ENCODE results near the gene NUCKS1. TPM values are rescaled to one million over a fixed set of nuclear protein-coding genes. Genes with fewer than 3 reads are reported as not detected.

Gene NUCKS1
- total and polyA plus RNA-seq, 2 of the 8 experiments (the other 6 are each of a cell fraction or from before 2014, with no cell fraction given) = 126 to 461 TPM

GRCh38 chr1:205777994-205778393, 28.0 kb upstream of the NUCKS1 start:
- Histone ChIP-seq H2AK5ac (ENCODE audit: low read depth, low read length) (no peak overlapping the region), H3K14ac (ENCODE audit: insufficient read length) (no peak overlapping the region), H4K91ac (replicated peaks; ENCODE audit: insufficient read length, low read length) (no peak overlapping the region), H3K4ac (replicated peaks; ENCODE audit: insufficient read length, low read depth, low read length) (no peak overlapping the region), H2BK20ac (ENCODE audit: low read length) (no peak overlapping the region), H3K27me3 (replicated peaks in 1 of 4; ENCODE audit: control insufficient read depth in 3 of 4, extremely low read depth in 1 of 4, insufficient read depth in 3 of 4, low read length in 3 of 4) (peaks cover 2 to 11% (median 9%) of the 10 kb centered on the region in 4 experiments; a peak in 6 of 7 replicates), H3K4me1 (replicated peaks in 1 of 4; ENCODE audit: control insufficient read depth in 3 of 4, insufficient read depth in 4 of 4, low read length in 3 of 4) (peaks cover 0 to 7% (median 5%) of the 10 kb centered on the region in 4 experiments; a peak in 4 of 7 replicates), H3K4me3 (ENCODE audit: extremely low read depth in 1 of 4, insufficient read depth in 2 of 4, low read depth in 3 of 4, low read length in 4 of 4) (no peak overlapping the region), H4K5ac (ENCODE audit: insufficient read length, low read depth, low read length) (no peak overlapping the region), H4K20me1 (replicated peaks in 1 of 2; ENCODE audit: control insufficient read depth in 1 of 2, insufficient read depth in 2 of 2, low read length in 2 of 2) (no peaks in the 10 kb centered on the region), H3K36me3 (ENCODE audit: control insufficient read depth in 2 of 4, insufficient read depth in 4 of 4, low read length in 3 of 4) (no peaks in the 10 kb centered on the region), H4K8ac (ENCODE audit: extremely low read depth, insufficient read depth, low read length) (no peak overlapping the region), H3K9ac (replicated peaks in 1 of 4; ENCODE audit: extremely low read depth in 1 of 4, low read depth in 3 of 4, low read length in 3 of 4) (no peak overlapping the region), H3K23ac (ENCODE audit: insufficient read length) (no peak overlapping the region), H2AFZ (ENCODE audit: low read length) (no peak overlapping the region), H3K18ac (ENCODE audit: extremely low read depth, low read length) (no peak overlapping the region), H3K56ac (replicated peaks; ENCODE audit: insufficient read length, low read depth, low read length) (no peak overlapping the region), H2BK120ac (replicated peaks; ENCODE audit: low read depth, low read length) (no peak overlapping the region), H3K4me2 (ENCODE audit: insufficient read depth in 1 of 2, low read depth in 2 of 2, low read length in 2 of 2) (no peak overlapping the region), H2BK15ac (ENCODE audit: low read length) (no peak overlapping the region), H3K79me1 (ENCODE audit: low read depth, low read length) (no peaks in the 10 kb centered on the region), H3K79me2 (ENCODE audit: control insufficient read depth in 1 of 2, insufficient read depth in 2 of 2, low read length in 2 of 2) (no peaks in the 10 kb centered on the region), H3K9me3 (ENCODE audit: insufficient read depth in 2 of 2, low read depth in 1 of 2, low read length in 1 of 2) (no peaks in the 10 kb centered on the region), H2BK12ac (ENCODE audit: low read depth, low read length) (no peak overlapping the region), H3K23me2 (ENCODE audit: low read depth, low read length) (peaks cover 6% of the 10 kb centered on the region), H3K27ac (ENCODE audit: low read depth, low read length) (no peak overlapping the region), H2BK5ac (ENCODE audit: low read depth, low read length) (no peak overlapping the region)
- POLR2A ChIA-PET (ENCODE audit: partially characterized antibody) = no interaction called here
- 87% methylated on average over 2 of the region's 2 CpGs; no CpG with 5 or more reads in 1 of the 2 experiments for WGBS, 2 experiments (ENCODE audit: extremely low coverage in 1 of 2, insufficient coverage in 1 of 2, insufficient read length in 1 of 2, insufficient replicate concordance in 2 of 2, low coverage in 1 of 2, low lambda C conversion rate in 2 of 2, missing lambda C conversion rate in 1 of 2)
- CTCF ChIA-PET (ENCODE audit: partially characterized antibody) = interaction anchor here (0.6 to 1.2 kb wide), 4 partner anchors 9 to 190 kb away, joined by 3 to 4 read pairs (median 3); no protein-coding TSS in a partner anchor
- FAIRE-seq = no peak
- DNase-seq (ENCODE audit: low read depth in 1 of 2, low spot score in 2 of 2) = no peak
- TF ChIP-seq CBX8 (IDR thresholded peaks at IDR 0.05; ENCODE audit: borderline replicate concordance, low read depth, low read length) (no peak), KDM4A (IDR thresholded peaks at IDR 0.05; ENCODE audit: low read depth, low read length, severe bottlenecking) (no peak), CTCF (IDR thresholded peaks at IDR 0.05; ENCODE audit: control extremely low read depth in 1 of 3, insufficient read depth in 1 of 3, low read depth in 1 of 3, low read length in 3 of 3) (no peak), JUND (IDR thresholded peaks at IDR 0.05; ENCODE audit: low read length) (no peak), GABPA (IDR thresholded peaks at IDR 0.05; ENCODE audit: borderline replicate concordance, insufficient read depth, low read length) (no peak), POLR2AphosphoS5 (IDR thresholded peaks at IDR 0.05; ENCODE audit: low read depth, low read length) (no peak), RNF2 (IDR thresholded peaks at IDR 0.05; ENCODE audit: borderline replicate concordance, low read depth, low read length, missing control alignments, poor library complexity, severe bottlenecking) (no peak), MAX (IDR thresholded peaks at IDR 0.05) (no peak), CHD1 (IDR thresholded peaks at IDR 0.05; ENCODE audit: low read depth, low read length) (no peak), SIN3A (conservative IDR thresholded peaks at IDR 0.05 in 1 of 2, IDR thresholded peaks at IDR 0.05 in 1 of 2; ENCODE audit: low read depth in 1 of 2, low read length in 2 of 2) (no peak), CEBPB (IDR thresholded peaks at IDR 0.05; ENCODE audit: low read depth, low read length) (no peak)

Measured in H1 (cell line).